Activated naive CD8-positive, alpha-beta T cell treated with anti-CD3 and anti-CD28 coated beads for 36 hours (primary cell): ENCODE results near the gene NBEA. TPM values are rescaled to one million over a fixed set of nuclear protein-coding genes. Genes with fewer than 3 reads are reported as not detected.
"Not testable (repeated sequence)": the region's sequence is repeated elsewhere in the genome, so short reads cannot be mapped to it uniquely, and the experiment has no call there.

Source experiments
- DNase-seq: peaks from one replicate; pipeline ENCODE4 v3.0.0; 2021
- H3K27ac Mint-ChIP-seq: one replicate; pipeline ENCODE4 v1.8.0; 2022; ENCODE audit warnings: mild to moderate bottlenecking, moderate library complexity, mixed read lengths
- H3K27me3 Mint-ChIP-seq: one replicate; pipeline ENCODE4 v1.8.0; 2022; ENCODE audit warnings: mild to moderate bottlenecking, mixed read lengths
- H3K36me3 Mint-ChIP-seq: one replicate; pipeline ENCODE4 v1.8.0; 2021; ENCODE audit warnings: mild to moderate bottlenecking, mixed read lengths
- H3K4me1 Mint-ChIP-seq: one replicate; pipeline ENCODE4 v1.8.0; 2021; ENCODE audit warnings: mixed read lengths
- H3K4me3 Mint-ChIP-seq: one replicate; pipeline ENCODE4 v1.8.0; 2022; ENCODE audit warnings: mild to moderate bottlenecking, moderate library complexity, mixed read lengths
- H3K9me3 Mint-ChIP-seq: one replicate; pipeline ENCODE4 v1.8.0; 2022; ENCODE audit warnings: mixed read lengths
- total RNA-seq, 2 experiments: library from RNA; stranded (reverse); gene quantifications; one replicate each; pipeline ENCODE4 v1.2.3, GENCODE V29; 2021

The NBEA gene
- total RNA-seq, 2 experiments from 2014 or later = 0.39 to 0.42 TPM

DNA sequence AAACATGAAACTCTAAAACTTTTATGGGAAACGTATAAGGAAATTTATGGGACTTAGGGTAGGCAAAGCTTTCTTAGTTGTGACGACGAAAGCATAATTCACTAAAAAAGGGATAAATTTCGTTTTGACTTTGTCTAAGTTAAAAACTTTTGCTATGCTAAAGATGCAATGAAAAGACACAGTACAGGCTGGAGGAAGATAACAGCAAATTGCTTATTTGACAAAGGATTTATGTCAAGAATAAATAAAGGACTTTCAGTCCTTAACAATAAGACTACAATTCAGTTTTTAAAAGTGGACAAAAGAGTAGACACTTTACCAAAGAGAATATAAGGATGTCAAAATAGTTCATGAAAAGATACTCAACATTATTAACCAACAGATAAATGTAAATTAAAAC is 150.2 kb downstream of the NBEA start:
- H3K27ac Mint-ChIP-seq = no peak overlapping the region
- H3K9me3 Mint-ChIP-seq = peaks cover 3% of the 10 kb centered on the region
- no peak for DNase-seq
- H3K36me3 Mint-ChIP-seq = peaks cover 4% of the 10 kb centered on the region
- no peaks in the 10 kb centered on the region for H3K27me3 Mint-ChIP-seq
- H3K4me1 Mint-ChIP-seq = no peaks in the 10 kb centered on the region
- H3K4me3 Mint-ChIP-seq = no peak overlapping the region

DNA sequence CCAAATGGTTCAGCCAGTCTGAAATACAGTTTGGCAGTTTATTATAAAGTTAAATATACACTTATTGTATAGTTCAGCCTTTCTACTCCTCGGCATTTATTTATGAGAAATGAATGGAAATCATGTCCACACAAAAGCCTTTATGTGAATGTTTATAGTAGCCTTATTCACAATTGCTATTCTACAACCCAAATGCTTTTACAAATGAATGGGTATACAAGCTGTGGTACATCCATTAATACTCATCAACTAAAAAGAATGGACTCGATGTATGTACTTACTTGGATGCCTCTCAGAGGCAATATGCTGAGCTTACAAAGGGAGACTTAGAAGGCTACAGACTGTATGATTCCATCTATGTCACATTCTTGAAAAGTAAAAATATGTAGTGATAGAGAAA is 150.7 kb downstream of the NBEA start:
- Mint-ChIP-seq H3K4me3 (no peak overlapping the region), H3K27me3 (no peaks in the 10 kb centered on the region), H3K27ac (no peak overlapping the region), H3K4me1 (no peaks in the 10 kb centered on the region), H3K9me3 (peaks cover under 1% of the 10 kb centered on the region), H3K36me3 (peaks cover 1% of the 10 kb centered on the region)
- no peak for DNase-seq

DNA sequence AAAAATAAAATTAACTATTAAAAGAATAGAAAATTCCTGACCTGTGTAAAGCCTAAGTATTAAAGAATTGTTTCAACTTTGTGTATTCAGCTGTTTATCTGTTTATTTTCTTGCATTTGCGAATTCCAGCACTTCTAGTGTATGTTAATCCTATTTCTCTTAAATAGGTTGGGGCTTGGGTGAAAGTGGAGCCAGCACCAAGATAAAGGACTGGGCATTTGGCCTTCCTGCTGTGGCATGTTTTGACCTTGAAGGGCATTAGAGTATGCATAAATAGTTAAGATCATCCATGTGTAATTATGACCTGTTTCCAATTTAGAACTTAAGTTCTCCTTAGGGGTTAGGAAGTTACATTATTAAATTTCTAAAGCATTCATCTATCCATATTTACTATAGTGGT is 151.3 kb downstream of the NBEA start:
- no peak for DNase-seq
- H3K27ac Mint-ChIP-seq = no peak overlapping the region
- no peak overlapping the region for H3K4me3 Mint-ChIP-seq
- peaks cover 3% of the 10 kb centered on the region for H3K36me3 Mint-ChIP-seq
- H3K27me3 Mint-ChIP-seq = no peaks in the 10 kb centered on the region
- no peaks in the 10 kb centered on the region for H3K4me1 Mint-ChIP-seq
- H3K9me3 Mint-ChIP-seq = no peaks in the 10 kb centered on the region

DNA sequence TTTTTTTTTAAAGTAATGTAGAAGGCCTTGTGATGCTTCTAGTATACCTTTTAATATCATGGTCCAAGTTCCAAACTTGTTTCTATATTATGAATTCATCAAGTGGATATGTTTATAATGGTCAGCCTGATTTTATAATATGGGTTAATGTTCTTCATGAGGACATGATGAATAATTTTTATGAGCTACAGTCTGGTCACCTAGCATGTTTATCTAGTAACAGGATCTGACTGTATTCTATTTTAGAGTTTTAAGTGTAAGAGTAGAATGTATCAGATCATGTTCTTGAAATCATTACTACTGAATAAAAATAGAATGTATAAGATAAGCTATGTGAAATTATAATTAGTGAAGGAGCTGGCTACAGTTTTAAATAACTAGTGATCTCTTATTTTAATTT is 164.7 kb downstream of the NBEA start:
- not testable (repeated sequence) for H3K4me3 Mint-ChIP-seq, H3K27me3 Mint-ChIP-seq, H3K9me3 Mint-ChIP-seq, DNase-seq, H3K36me3 Mint-ChIP-seq, H3K4me1 Mint-ChIP-seq, H3K27ac Mint-ChIP-seq

DNA sequence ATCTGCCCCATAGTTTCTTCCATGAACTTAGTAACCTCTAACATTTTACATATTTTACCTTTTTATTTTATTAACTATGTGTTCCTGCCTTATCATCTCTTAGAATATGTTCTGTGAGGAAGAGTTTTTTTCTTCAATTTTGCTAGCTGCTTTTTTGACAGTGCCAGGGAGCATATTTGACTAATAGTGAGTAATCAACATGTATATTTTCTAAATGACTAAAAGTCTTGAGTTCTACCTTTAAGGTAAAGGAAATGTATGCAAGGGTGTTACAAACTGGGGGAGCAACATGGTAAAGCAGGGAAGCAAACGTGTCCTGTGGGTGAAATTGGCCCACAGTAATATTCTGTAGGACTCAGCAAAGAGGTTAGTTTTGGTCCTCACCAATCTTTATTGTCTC is 165.5 kb downstream of the NBEA start:
- peaks cover 2% of the 10 kb centered on the region for H3K4me1 Mint-ChIP-seq
- no peak overlapping the region for H3K27ac Mint-ChIP-seq
- H3K27me3 Mint-ChIP-seq = no peaks in the 10 kb centered on the region
- DNase-seq = no peak
- H3K36me3 Mint-ChIP-seq = no peaks in the 10 kb centered on the region
- H3K9me3 Mint-ChIP-seq = no peaks in the 10 kb centered on the region
- no peak overlapping the region for H3K4me3 Mint-ChIP-seq

DNA sequence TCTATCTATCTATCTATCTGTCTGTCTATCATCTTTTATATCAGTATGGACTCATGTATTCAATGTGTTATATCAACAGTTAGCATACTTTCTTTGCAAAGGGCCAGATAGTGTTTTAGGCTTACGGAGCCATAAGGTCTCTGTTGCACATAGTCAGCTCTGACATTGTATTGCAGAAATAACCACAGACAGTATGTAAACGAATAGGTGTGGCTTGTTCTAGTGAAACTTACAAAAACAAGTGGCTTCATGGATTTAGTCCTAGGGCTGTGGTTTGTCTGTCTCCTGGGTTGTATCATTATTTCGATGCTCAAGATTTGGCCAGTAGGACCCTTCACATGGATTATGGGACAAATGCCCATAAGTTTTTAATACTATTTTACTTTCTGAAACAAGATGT is 171.5 kb downstream of the NBEA start:
- DNase-seq, H3K36me3 Mint-ChIP-seq, H3K4me1 Mint-ChIP-seq, H3K4me3 Mint-ChIP-seq, H3K27me3 Mint-ChIP-seq, H3K27ac Mint-ChIP-seq, H3K9me3 Mint-ChIP-seq: not testable (repeated sequence)

DNA sequence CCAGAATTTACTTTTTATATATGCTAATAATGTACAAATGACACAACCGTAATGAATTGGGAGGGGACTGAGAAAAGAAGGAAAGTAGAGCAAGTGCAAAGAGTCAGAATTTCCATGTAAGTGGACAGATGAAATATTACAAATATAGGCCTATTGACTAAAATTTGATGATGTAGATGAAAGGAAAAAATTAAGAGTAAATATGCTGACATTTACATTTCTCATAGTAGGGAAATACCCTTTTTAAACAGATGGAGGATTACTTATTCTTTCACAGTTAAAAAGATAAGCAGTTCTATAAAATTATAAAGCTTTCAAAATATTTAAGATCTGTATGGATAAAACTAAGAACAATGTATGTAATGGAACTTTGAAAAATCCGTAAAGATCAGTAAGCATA is 185.4 kb downstream of the NBEA start:
- H3K27me3 Mint-ChIP-seq = no peaks in the 10 kb centered on the region
- H3K9me3 Mint-ChIP-seq = no peaks in the 10 kb centered on the region

DNA sequence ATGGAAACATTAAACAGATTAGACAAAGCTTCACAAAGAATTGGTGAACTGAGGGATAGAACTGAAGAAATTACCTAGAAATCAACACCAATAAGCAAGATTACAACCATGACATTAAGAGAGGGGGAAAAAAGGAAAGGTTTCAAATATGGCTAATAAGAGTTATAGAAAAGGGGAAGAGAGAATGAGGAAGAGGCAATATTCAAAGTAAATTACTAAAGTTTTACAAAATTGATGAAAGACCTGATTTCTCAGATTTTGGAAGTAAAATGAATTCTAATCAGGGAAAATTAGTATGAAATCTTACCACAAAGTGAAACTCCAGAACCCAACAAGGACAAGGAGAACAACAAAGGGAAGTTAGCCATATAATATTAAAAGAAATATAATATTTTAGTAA is 187.4 kb downstream of the NBEA start:
- no peaks in the 10 kb centered on the region for H3K9me3 Mint-ChIP-seq
- H3K27me3 Mint-ChIP-seq = no peaks in the 10 kb centered on the region
- no peak overlapping the region for H3K4me3 Mint-ChIP-seq
- no peak overlapping the region for H3K27ac Mint-ChIP-seq
- peaks cover 2% of the 10 kb centered on the region for H3K36me3 Mint-ChIP-seq
- no peaks in the 10 kb centered on the region for H3K4me1 Mint-ChIP-seq
- no peak for DNase-seq

More for the DNA sequence above, 185.4 kb downstream of the NBEA start:
- Mint-ChIP-seq H3K4me1 (no peaks in the 10 kb centered on the region), H3K4me3 (no peak overlapping the region), H3K36me3 (peaks cover 2% of the 10 kb centered on the region), H3K27ac (no peak overlapping the region)
- no peak for DNase-seq

DNA sequence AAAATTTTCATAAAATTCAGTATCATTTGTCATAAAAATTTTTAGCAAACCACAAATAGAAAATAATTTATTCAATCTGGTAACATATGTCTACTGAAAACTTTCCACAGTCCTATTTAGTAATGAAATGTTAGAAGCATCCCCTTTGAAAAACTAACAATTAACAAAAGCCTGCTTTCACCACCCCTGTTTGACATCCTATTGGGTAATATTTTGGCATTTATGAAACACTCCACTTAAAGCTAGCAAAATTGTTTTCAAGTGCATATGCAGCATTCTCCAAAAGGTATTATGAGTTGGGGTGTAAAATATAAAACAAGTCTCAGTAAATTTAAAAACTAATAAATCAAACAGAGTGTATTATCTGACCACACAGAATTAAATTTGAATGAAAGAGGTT is 189.4 kb downstream of the NBEA start:
- no peak overlapping the region for H3K4me3 Mint-ChIP-seq
- no peak for DNase-seq
- no peak overlapping the region for H3K27ac Mint-ChIP-seq
- H3K4me1 Mint-ChIP-seq = peaks cover under 1% of the 10 kb centered on the region
- H3K9me3 Mint-ChIP-seq = no peaks in the 10 kb centered on the region
- no peaks in the 10 kb centered on the region for H3K27me3 Mint-ChIP-seq
- peaks cover 2% of the 10 kb centered on the region for H3K36me3 Mint-ChIP-seq

DNA sequence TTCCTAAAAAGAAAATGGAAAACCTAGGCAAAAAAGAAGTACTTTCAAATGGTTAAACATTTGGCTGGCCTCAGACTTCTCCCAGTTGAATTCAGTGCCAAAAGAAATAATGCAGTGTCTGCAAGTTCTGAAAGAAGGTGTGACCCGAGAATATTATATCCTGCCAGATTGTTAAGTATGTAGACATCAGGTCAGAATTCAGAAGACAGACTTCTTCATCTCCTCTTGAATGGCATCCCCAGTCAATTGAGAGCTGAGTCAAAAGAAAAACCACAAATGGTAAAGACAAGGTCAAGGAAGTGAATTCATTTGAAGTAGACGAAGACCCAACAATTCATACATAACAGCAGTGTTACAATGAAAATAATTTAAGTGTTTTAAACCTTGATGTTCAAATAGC is 194.5 kb downstream of the NBEA start:
- DNase-seq = no peak
- Mint-ChIP-seq H3K36me3 (no peaks in the 10 kb centered on the region), H3K27ac (no peak overlapping the region), H3K27me3 (no peaks in the 10 kb centered on the region), H3K4me3 (no peak overlapping the region), H3K4me1 (peaks cover 9% of the 10 kb centered on the region), H3K9me3 (no peaks in the 10 kb centered on the region)

DNA sequence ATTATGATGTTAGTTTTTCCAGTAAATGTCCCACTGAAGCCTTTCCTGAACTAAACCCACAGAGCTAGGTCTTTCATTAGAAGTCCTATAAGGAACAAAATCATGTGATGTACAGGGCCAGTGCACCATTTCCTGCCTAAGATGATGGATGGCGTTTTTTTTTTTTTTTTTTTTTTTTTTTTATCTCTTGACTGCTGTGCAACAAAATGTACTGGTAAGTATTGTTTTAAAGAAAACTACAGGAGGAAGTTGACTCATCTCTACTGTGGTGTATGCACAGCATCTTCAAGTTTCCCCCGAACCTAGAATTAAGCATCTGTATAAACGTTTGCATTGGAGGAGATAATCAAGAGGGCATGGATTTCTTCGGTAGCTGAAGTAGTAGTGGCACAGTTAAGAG is 197.5 kb downstream of the NBEA start:
- Mint-ChIP-seq H3K27me3 (no peaks in the 10 kb centered on the region), H3K9me3 (no peaks in the 10 kb centered on the region), H3K4me1 (peaks cover 11% of the 10 kb centered on the region), H3K27ac (no peak overlapping the region), H3K4me3 (no peak overlapping the region), H3K36me3 (peaks cover 6% of the 10 kb centered on the region)
- DNase-seq = no peak

DNA sequence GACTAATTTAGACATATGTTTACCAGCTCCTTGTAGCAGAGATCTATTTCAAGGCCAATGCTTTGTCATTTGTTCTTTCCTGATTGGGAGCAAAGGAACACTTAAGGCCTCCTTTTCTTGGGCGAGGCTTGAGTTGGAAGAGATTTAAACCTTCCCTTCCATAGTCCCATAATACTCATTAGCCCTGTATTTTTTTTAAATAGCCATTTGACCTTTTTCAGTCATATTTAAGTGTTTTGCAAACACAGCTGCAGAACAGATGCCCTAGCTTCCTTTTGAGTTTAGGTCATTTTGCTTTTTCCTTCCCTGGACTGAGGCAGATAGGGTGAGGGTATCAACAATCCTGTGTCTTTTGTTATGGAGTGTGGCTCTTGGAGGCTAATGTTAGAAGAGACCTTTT is 198.3 kb downstream of the NBEA start:
- Mint-ChIP-seq H3K4me3 (no peak overlapping the region), H3K27me3 (no peaks in the 10 kb centered on the region), H3K9me3 (no peaks in the 10 kb centered on the region), H3K27ac (no peak overlapping the region), H3K36me3 (peaks cover 8% of the 10 kb centered on the region), H3K4me1 (peaks cover 11% of the 10 kb centered on the region)
- DNase-seq = no peak

DNA sequence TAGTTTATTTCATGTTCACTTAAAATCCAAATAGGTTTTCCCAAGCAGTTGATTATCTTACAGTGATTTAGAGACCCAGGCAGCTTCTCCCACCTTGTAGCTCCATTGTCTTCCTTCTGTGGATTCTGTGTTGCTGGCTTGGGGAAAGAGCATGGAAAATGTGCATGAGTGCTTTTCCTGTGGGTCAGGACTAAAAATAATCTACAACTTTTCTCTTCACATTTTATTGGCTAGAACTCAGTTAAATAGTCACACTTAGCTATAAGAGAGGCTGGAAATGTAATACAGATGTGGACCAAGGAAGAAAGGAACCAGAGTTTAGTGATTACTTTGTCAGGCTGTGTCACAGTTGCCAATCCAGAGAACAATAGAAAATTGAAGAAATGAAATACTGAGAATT is 198.8 kb downstream of the NBEA start:
- Mint-ChIP-seq H3K4me1 (peaks cover 11% of the 10 kb centered on the region), H3K36me3 (peaks cover 11% of the 10 kb centered on the region), H3K27ac (no peak overlapping the region), H3K4me3 (no peak overlapping the region), H3K27me3 (no peaks in the 10 kb centered on the region), H3K9me3 (no peaks in the 10 kb centered on the region)
- no peak for DNase-seq

DNA sequence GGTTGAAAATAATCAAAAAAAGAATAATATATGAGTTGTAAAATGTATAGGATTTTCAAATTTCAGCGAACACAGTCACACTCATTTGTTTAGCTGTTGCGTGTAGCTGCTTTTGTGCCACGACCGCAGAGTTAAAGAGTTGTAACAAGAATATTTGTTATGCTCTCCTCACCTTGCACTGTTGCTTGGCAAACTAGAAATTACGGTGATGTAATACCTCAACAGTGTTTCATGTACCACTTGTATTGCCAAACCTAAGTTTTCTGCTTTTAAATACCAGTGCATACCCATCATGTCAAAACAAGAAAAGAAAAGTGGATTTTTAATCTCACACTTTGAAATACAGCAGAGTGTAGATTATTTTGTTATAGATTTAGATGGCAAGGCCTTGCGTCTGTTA is 201.1 kb downstream of the NBEA start:
- H3K4me3 Mint-ChIP-seq = no peak overlapping the region
- H3K27me3 Mint-ChIP-seq = no peaks in the 10 kb centered on the region
- no peak for DNase-seq
- H3K9me3 Mint-ChIP-seq = no peaks in the 10 kb centered on the region
- H3K4me1 Mint-ChIP-seq = peaks cover 8% of the 10 kb centered on the region
- peaks cover 14% of the 10 kb centered on the region for H3K36me3 Mint-ChIP-seq
- no peak overlapping the region for H3K27ac Mint-ChIP-seq

DNA sequence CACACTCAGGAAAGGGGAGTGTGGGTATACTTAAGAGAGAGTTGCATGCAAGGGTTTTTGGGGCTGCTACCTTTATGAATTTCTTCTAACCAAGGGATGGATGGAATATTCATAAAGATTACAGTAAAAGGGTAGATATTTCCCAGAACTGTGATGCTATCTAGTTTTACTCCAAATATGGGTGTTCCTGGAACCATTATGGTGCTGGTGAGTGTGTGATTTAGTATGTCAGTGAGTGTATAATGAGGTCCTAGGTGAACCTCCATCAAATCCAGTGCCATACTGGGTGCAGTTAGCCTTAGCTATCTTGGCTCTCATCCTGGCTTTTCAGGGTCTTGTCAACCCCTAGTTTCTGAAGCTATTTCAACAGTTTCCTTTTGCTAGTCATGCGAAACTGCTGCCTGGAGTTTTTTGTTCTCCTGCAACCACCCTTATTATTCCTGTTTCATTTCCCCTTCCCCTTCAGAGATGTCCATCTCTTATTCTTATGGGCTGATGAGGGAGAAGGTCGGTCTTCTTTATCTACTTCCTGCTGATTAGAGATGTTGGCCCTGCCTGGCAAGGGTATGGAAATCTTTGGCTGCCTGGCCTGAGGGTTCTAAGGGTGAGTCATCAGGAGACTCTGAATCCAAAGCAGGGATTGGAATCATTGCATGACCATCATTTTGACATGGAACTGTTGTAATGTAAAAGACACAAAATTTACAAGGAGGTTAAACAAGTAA is 202.3 kb downstream of the NBEA start:
- no peak overlapping the region for H3K27ac Mint-ChIP-seq
- H3K4me3 Mint-ChIP-seq = no peak overlapping the region
- H3K9me3 Mint-ChIP-seq = no peaks in the 10 kb centered on the region
- H3K36me3 Mint-ChIP-seq = peaks cover 14% of the 10 kb centered on the region
- DNase-seq = no peak
- no peaks in the 10 kb centered on the region for H3K27me3 Mint-ChIP-seq
- H3K4me1 Mint-ChIP-seq = peaks cover 7% of the 10 kb centered on the region

DNA sequence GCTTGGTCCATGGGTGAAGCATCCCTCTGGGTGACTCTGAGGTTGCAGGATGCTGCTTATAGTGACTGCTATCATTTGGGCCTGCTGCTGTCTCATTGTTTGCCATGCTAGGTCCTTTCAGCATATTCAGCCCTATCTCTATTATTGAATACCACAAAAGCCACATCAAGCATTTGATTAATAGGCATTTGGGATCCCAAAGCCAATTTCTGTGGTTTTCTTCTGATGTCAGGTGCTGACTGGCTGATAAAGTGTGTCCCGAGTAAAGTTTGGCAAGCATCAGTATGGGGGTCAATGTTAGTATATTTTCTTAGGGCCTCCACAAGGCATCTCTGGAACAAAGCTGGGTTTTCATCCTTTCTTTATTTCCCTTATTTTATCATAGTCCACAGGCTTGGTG is 204.6 kb downstream of the NBEA start:
- H3K9me3 Mint-ChIP-seq = no peaks in the 10 kb centered on the region
- no peaks in the 10 kb centered on the region for H3K27me3 Mint-ChIP-seq
- no peak overlapping the region for H3K27ac Mint-ChIP-seq
- no peak overlapping the region for H3K4me3 Mint-ChIP-seq
- H3K4me1 Mint-ChIP-seq = peaks cover 3% of the 10 kb centered on the region
- H3K36me3 Mint-ChIP-seq = peaks cover 14% of the 10 kb centered on the region
- DNase-seq = no peak
